Mesenchymal stem cell (in vitro differentiated cells and primary cell): Measurements from ENCODE around the gene AHDC1.
A peak's percentile ranks its signal among the peaks of the same experiment; 100 is the strongest.

ENCODE experiments used
- DNase-seq: peaks from one replicate; pipeline ENCODE4 v3.0.0-alpha.2; 2013
- H2AFZ ChIP-seq: one replicate; pipeline ENCODE4 v1.6.1; 2013; ENCODE audit warnings: low read depth, mild to moderate bottlenecking, control low read depth, inconsistent platforms, low read length, moderate library complexity
- H2AK5ac ChIP-seq: 2 replicates; pipeline ENCODE4 v1.6.1; 2013; ENCODE audit warnings: low read length, moderate library complexity, mild to moderate bottlenecking, inconsistent platforms; ENCODE audit not compliant: severe bottlenecking
- H2BK120ac ChIP-seq: one replicate; pipeline ENCODE4 v1.6.1; 2013; ENCODE audit warnings: low read depth, mild to moderate bottlenecking, inconsistent platforms, low read length, moderate library complexity
- H2BK12ac ChIP-seq, 2 experiments: one replicate each; pipeline ENCODE4 v1.6.1; 2013; ENCODE audit warnings: inconsistent platforms in 2 of 2, low read length in 2 of 2, mild to moderate bottlenecking in 2 of 2, moderate library complexity in 2 of 2, control low read depth in 1 of 2
- H2BK15ac ChIP-seq: one replicate; pipeline ENCODE4 v1.6.1; 2013; ENCODE audit warnings: mild to moderate bottlenecking, low read depth, inconsistent platforms; ENCODE audit not compliant: poor library complexity, severe bottlenecking
- H2BK5ac ChIP-seq: 2 replicates; pipeline ENCODE4 v1.6.1; 2013; ENCODE audit warnings: low read depth, mild to moderate bottlenecking, low read length, control low read depth, inconsistent platforms; ENCODE audit not compliant: poor library complexity, severe bottlenecking
- H3K14ac ChIP-seq, 2 experiments: one replicate each; pipeline ENCODE4 v1.6.1; 2013; ENCODE audit warnings: inconsistent platforms in 2 of 2, low read length in 2 of 2, control low read depth in 1 of 2, mild to moderate bottlenecking in 1 of 2, moderate library complexity in 1 of 2
- H3K18ac ChIP-seq, 2 experiments: one replicate each; pipeline ENCODE4 v1.6.1; 2013; ENCODE audit warnings: inconsistent platforms in 2 of 2, low read length in 2 of 2, control low read depth in 1 of 2, low read depth in 1 of 2, mild to moderate bottlenecking in 1 of 2
- H3K23ac ChIP-seq, 2 experiments: one replicate each; pipeline ENCODE4 v1.6.1; 2013; ENCODE audit warnings: inconsistent platforms in 2 of 2, low read length in 2 of 2, mild to moderate bottlenecking in 2 of 2, moderate library complexity in 2 of 2, control low read depth in 1 of 2
- H3K27ac ChIP-seq: 2 replicates; pipeline ENCODE4 v1.5.1; 2013; ENCODE audit warnings: mild to moderate bottlenecking, moderate library complexity, low read length, control low read depth, inconsistent platforms; ENCODE audit not compliant: poor library complexity, severe bottlenecking
- H3K27me3 ChIP-seq, 2 experiments: 2 replicates each; pipeline versions ENCODE4 v1.6.1 to v1.7.0; 2013; ENCODE audit warnings: low read length in 2 of 2, mild to moderate bottlenecking in 2 of 2, moderate library complexity in 2 of 2, control low read depth in 1 of 2, inconsistent platforms in 1 of 2; ENCODE audit not compliant: control insufficient read depth in 1 of 2, insufficient read depth in 1 of 2
- H3K36me3 ChIP-seq, 2 experiments: 2 replicates each; pipeline versions ENCODE4 v1.6.1 to v1.7.0; 2013; ENCODE audit warnings: low read length in 2 of 2, control low read depth in 1 of 2, inconsistent platforms in 1 of 2, low read depth in 1 of 2, mild to moderate bottlenecking in 1 of 2; ENCODE audit not compliant: insufficient read depth in 2 of 2, control insufficient read depth in 1 of 2
- H3K4ac ChIP-seq, 2 experiments: one replicate each; pipeline ENCODE4 v1.6.1; 2013; ENCODE audit warnings: inconsistent platforms in 2 of 2, low read length in 2 of 2, mild to moderate bottlenecking in 2 of 2, moderate library complexity in 2 of 2, control low read depth in 1 of 2, low read depth in 1 of 2
- H3K4me1 ChIP-seq: 2 replicates; pipeline ENCODE4 v1.6.1; 2013; ENCODE audit warnings: low read depth, low read length, control low read depth; ENCODE audit not compliant: control insufficient read depth, insufficient read depth
- H3K4me2 ChIP-seq: 2 replicates; pipeline ENCODE4 v1.6.1; 2013; ENCODE audit warnings: low read length, mild to moderate bottlenecking, inconsistent platforms; ENCODE audit not compliant: poor library complexity, severe bottlenecking
- H3K4me3 ChIP-seq, 2 experiments: 2 replicates each; pipeline versions ENCODE4 v1.5.1 to v1.7.0; 2013; ENCODE audit warnings: low read length in 2 of 2, mild to moderate bottlenecking in 2 of 2, control low read depth in 1 of 2, low read depth in 1 of 2; ENCODE audit not compliant: insufficient read depth in 1 of 2
- H3K79me1 ChIP-seq: replicated peaks from 2 replicates; pipeline ENCODE4 v1.6.1; 2013; ENCODE audit warnings: mild to moderate bottlenecking, control low read depth, low read length, inconsistent platforms; ENCODE audit not compliant: poor library complexity, severe bottlenecking
- H3K9ac ChIP-seq: 2 replicates; pipeline ENCODE4 v1.7.0; 2013; ENCODE audit warnings: mild to moderate bottlenecking, low read length, moderate library complexity
- H3K9me3 ChIP-seq: 2 replicates; pipeline ENCODE4 v1.7.0; 2013; ENCODE audit warnings: mild to moderate bottlenecking, low read length; ENCODE audit not compliant: control insufficient read depth
- H4K8ac ChIP-seq: one replicate; pipeline ENCODE4 v1.6.1; 2013; ENCODE audit warnings: inconsistent platforms, mild to moderate bottlenecking, low read length, moderate library complexity
- H4K91ac ChIP-seq: one replicate; pipeline ENCODE4 v1.6.1; 2013; ENCODE audit warnings: mild to moderate bottlenecking, low read length, inconsistent platforms
- WGBS: methylation state at CpG from one replicate; pipeline ENCODE4 v1.1.7; 2013; ENCODE audit warnings: mixed read lengths; 5-methylcytosine and 5-hydroxymethylcytosine counted together

AHDC1 gene

DNA sequence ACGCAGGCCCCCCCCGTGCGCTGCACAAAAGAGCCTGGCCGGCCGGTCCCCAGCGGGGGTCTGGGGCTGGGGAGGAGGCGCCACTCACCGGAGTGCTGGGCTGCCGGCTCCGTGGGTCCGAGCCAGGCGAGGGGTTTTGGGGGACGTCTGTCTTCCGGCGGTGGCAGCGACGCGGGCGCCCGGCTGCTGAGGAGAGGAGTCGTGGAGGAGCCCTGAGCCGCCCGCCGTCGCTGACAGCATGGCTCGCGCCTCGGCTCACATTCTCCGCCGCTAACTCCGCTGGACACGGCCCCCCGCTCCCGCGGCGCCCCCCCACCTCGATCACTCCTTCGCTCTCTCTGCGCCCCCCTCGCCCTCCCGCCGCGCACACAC is 649 bp downstream of the AHDC1 start:
- WGBS, result 0% methylated on average over 13 of the region's 43 CpGs
- no peak overlapping the region for H2AK5ac ChIP-seq
- H3K36me3 ChIP-seq, result no peaks in the 10 kb centered on the region
- peak overlapping the region; percentile 82 for H2BK15ac ChIP-seq
- peak overlapping the region; percentile 51 to 63 for H3K23ac ChIP-seq
- peak overlapping the region; percentile 79 to 95 for H3K4ac ChIP-seq
- H2BK5ac ChIP-seq, result peak overlapping the region; percentile 92
- peak overlapping the region; percentile 18 to 68 for H3K14ac ChIP-seq
- H4K8ac ChIP-seq, result peak overlapping the region; percentile 81
- H3K27ac ChIP-seq, result no peak overlapping the region
- H2BK12ac ChIP-seq, result peak overlapping the region in 1 of 2 experiments; percentile 35
- peak overlapping the region; percentile 43 for H3K4me2 ChIP-seq
- peak overlapping the region; percentile 42 for H2BK120ac ChIP-seq
- no peaks in the 10 kb centered on the region for H3K27me3 ChIP-seq
- peaks cover 52% of the 10 kb centered on the region for H3K4me1 ChIP-seq
- no peak overlapping the region for H2AFZ ChIP-seq
- H3K79me1 ChIP-seq, result peaks cover 4% of the 10 kb centered on the region
- H3K9me3 ChIP-seq, result no peaks in the 10 kb centered on the region
- H3K4me3 ChIP-seq, result peak overlapping the region; percentile 81 to 87
- H4K91ac ChIP-seq, result peak overlapping the region; percentile 72
- no peak for DNase-seq
- H3K9ac ChIP-seq, result peak overlapping the region; percentile 87
- H3K18ac ChIP-seq, result peak overlapping the region; percentile 91 to 99

DNA sequence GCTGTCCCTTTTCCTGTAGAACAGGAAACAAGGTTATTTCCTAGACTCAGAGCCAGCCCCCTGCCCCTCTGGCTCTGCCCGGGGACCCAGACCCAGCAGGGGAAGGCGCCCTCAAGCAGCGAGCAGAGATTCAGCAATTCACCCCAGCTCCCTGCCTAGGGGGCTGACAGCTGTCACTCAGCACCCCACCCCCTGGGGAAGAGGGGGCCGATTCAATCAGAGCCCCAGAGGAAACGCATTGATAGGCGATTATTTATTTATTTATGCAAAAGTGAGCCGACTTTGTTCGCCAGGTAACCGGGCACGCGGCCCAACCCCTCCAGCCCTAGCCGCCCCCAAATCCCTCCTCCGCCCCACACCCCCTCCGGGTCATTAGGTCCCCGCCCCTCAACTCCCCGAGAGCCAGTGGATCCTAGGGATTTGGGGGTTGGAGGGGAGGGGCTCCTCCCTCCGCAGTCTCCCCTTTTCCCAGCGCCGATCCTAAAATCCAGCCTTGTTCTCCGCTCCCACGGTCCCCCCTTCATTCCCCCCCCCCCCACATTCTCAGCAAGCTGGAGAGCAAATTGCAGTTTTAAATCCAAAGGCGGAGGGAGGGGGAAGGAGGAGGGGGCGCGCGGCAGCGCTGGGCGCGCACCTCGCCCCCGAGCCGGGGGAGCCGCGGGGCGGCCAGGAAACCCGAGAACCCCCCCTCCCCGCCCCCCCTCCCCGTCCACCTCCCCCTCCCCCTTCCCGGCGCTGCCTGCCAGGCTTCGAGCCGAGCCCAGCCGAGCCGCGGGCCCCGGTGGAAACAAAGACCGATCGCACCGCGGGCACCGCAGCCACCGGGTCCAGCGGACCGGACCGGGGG is 1.3 kb downstream of the AHDC1 start:
- Histone ChIP-seq H3K9me3 (no peaks in the 10 kb centered on the region), H3K9ac (peak overlapping the region; percentile 89), H3K4me2 (peak overlapping the region; percentile 67), H2BK120ac (peak overlapping the region; percentile 42), H4K8ac (peak overlapping the region; percentile 81), H3K18ac (peak overlapping the region; percentile 91 to 99), H3K27ac (peak overlapping the region; percentile 43), H2AK5ac (no peak overlapping the region), H3K14ac (peak overlapping the region; percentile 18 to 68), H2BK5ac (peak overlapping the region; percentile 92), H2BK12ac (peak overlapping the region in 1 of 2 experiments; percentile 75), H3K4ac (peak overlapping the region; percentile 79 to 95), H3K4me3 (peak overlapping the region; percentile 87 to 93), H3K79me1 (peaks cover 4% of the 10 kb centered on the region), H2BK15ac (peak overlapping the region; percentile 82), H3K27me3 (no peaks in the 10 kb centered on the region), H3K36me3 (no peaks in the 10 kb centered on the region), H3K23ac (peak overlapping the region; percentile 51 to 63), H4K91ac (peak overlapping the region; percentile 72), H3K4me1 (peaks cover 57% of the 10 kb centered on the region), H2AFZ (no peak overlapping the region)
- WGBS, result 0% methylated on average over 14 of the region's 54 CpGs
- DNase-seq, result no peak

DNA sequence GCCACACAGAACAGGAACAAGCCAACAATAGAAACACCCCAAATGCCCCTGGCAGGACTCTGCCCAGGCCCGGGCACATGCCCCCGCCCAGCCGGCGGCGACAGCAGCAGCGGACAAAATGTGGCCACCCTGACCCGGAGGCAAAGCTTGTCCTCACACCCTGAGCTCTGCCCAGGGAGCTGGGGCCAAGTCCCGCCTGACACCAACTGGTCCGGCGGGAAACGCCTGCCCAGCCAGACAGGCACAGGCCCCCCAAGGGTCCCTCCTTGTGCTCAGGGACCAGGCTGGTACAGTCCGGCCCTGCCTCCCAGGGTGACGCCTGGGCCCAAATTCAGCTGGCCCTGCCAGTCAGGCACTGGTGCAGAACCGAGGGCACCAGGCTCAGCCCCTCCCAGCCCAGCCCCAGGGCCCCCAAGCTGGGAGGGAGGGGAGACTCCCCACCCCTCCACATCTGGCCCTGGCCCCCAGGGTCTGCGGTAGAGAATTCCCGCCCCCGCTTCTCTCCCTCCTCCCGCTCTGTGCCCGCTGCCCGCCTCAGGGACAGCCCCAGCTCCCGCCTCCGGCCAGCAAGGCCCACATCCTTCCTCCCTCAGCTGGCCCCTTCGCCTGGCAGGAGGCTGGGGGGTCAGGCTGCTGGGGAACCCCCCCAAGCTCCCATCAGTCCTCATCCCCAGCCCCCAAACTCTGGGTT is 2.0 kb downstream of the AHDC1 start:
- H3K18ac ChIP-seq, result peak overlapping the region; percentile 45 to 93
- H3K27me3 ChIP-seq, result no peaks in the 10 kb centered on the region
- peak overlapping the region; percentile 87 to 93 for H3K4me3 ChIP-seq
- H3K4me1 ChIP-seq, result peaks cover 56% of the 10 kb centered on the region
- H3K79me1 ChIP-seq, result peaks cover 8% of the 10 kb centered on the region
- peak overlapping the region; percentile 67 for H3K4me2 ChIP-seq
- peaks cover 3 to 5% of the 10 kb centered on the region in 2 experiments for H3K36me3 ChIP-seq
- no peak overlapping the region for H4K8ac ChIP-seq
- peak overlapping the region in 1 of 2 experiments; percentile 86 for H3K4ac ChIP-seq
- peak overlapping the region in 1 of 2 experiments; percentile 88 for H3K23ac ChIP-seq
- DNase-seq, result no peak
- no peak overlapping the region for H2AK5ac ChIP-seq
- peak overlapping the region; percentile 54 for H3K27ac ChIP-seq
- peak overlapping the region; percentile 0 for H2BK120ac ChIP-seq
- H3K9ac ChIP-seq, result peak overlapping the region; percentile 89
- H2BK15ac ChIP-seq, result peak overlapping the region; percentile 44
- H2BK12ac ChIP-seq, result peak overlapping the region in 1 of 2 experiments; percentile 85
- H3K9me3 ChIP-seq, result no peaks in the 10 kb centered on the region
- WGBS, result 20% methylated on average over 22 of the region's 23 CpGs
- no peak overlapping the region for H2AFZ ChIP-seq
- peak overlapping the region in 1 of 2 experiments; percentile 88 for H3K14ac ChIP-seq
- H4K91ac ChIP-seq, result peak overlapping the region; percentile 58
- H2BK5ac ChIP-seq, result no peak overlapping the region

DNA sequence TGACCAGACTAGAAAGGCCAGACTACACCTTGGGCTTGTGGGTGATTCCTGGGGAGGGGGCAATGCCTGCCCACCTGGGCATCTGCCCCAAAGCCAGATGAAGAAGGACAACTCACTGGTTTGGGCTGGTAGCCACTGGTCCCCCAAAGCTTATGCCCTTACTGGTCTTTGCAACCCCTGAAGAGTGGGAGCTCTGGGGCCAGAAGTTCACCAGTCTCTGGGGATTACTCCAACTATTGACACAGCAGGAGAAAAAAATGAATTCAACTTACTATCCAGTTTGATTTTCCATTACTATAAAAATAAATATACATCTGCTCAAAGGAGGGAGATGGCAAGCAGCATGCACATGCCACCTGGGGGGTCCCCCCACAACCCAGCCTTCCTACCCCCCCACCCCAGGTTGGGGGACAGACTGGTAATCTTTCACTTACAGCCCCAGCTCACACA is 2.6 kb downstream of the AHDC1 start:
- Histone ChIP-seq H3K9ac (peak overlapping the region; percentile 89), H2BK5ac (no peak overlapping the region), H3K4me2 (peak overlapping the region; percentile 67), H3K9me3 (no peaks in the 10 kb centered on the region), H2AFZ (no peak overlapping the region), H3K27ac (peak overlapping the region; percentile 54), H4K91ac (peak overlapping the region; percentile 58), H2BK120ac (no peak overlapping the region), H3K23ac (peak overlapping the region in 1 of 2 experiments; percentile 53), H2AK5ac (no peak overlapping the region), H3K36me3 (peaks cover 3 to 10% of the 10 kb centered on the region in 2 experiments), H2BK15ac (no peak overlapping the region), H4K8ac (no peak overlapping the region), H3K4me3 (peak overlapping the region; percentile 87 to 93), H2BK12ac (peak overlapping the region in 1 of 2 experiments; percentile 85), H3K4ac (peak overlapping the region in 1 of 2 experiments; percentile 69), H3K27me3 (no peaks in the 10 kb centered on the region), H3K79me1 (peaks cover 9% of the 10 kb centered on the region), H3K14ac (no peak overlapping the region), H3K18ac (peak overlapping the region; percentile 45 to 93), H3K4me1 (peaks cover 58% of the 10 kb centered on the region)
- DNase-seq, result no peak
